Measurements from ENCODE around the gene PLEKHG4B. TPM values are rescaled to one million over a fixed set of nuclear protein-coding genes. Genes with fewer than 3 reads are reported as not detected.

Gene PLEKHG4B
- total and polyA plus RNA-seq, 2 of the 8 experiments (the other 6 are each of a cell fraction or from before 2014, with no cell fraction given), result 31.1 to 43.6 TPM

DNA sequence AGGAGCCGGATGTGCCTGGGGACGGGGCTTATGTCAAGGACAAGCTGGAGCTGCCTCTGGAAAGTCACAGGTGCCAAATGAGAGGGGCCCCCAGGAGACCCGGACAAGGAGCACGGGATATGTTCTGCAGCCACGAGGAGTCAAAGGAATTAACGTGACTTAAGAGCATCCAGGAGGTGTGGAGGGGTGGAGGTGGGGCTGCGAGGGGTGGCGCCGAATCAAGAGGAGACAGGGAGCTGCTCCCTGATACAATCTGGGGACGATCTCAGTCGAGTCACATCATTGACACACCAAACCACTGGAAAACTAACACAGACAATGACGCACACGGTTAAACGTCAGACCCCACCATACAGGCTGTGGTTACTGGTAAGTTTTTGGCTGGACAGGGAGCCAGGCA, 115.6 kb downstream of the PLEKHG4B start:
- TF ChIP-seq TEAD4 (IDR thresholded peaks at IDR 0.05; ENCODE audit: low read depth, low read length), result no peak
- Histone ChIP-seq H3K4me1 (replicated peaks in 1 of 4; ENCODE audit: control insufficient read depth in 3 of 4, insufficient read depth in 4 of 4, low read length in 3 of 4) (no peaks in the 10 kb centered on the region; a peak in 1 of 7 replicates), H3K4ac (replicated peaks; ENCODE audit: insufficient read length, low read depth, low read length) (no peak overlapping the region), H3K4me2 (ENCODE audit: insufficient read depth in 1 of 2, low read depth in 2 of 2, low read length in 2 of 2) (no peak overlapping the region), H2AK5ac (ENCODE audit: low read depth, low read length) (no peak overlapping the region), H2BK120ac (replicated peaks; ENCODE audit: low read depth, low read length) (no peak overlapping the region), H3K9ac (replicated peaks in 1 of 4; ENCODE audit: extremely low read depth in 1 of 4, low read depth in 3 of 4, low read length in 3 of 4) (no peak overlapping the region; a peak in 1 of 7 replicates), H3K23me2 (ENCODE audit: low read depth, low read length) (peaks cover 1% of the 10 kb centered on the region; the same call in 1 of the 2 replicates), H3K4me3 (ENCODE audit: extremely low read depth in 1 of 4, insufficient read depth in 2 of 4, low read depth in 3 of 4, low read length in 4 of 4) (no peak overlapping the region), H4K8ac (ENCODE audit: extremely low read depth, insufficient read depth, low read length) (no peak overlapping the region), H2AFZ (ENCODE audit: low read length) (no peak overlapping the region), H2BK20ac (ENCODE audit: low read length) (no peak overlapping the region), H2BK12ac (ENCODE audit: low read depth, low read length) (no peak overlapping the region), H3K79me1 (ENCODE audit: low read depth, low read length) (no peaks in the 10 kb centered on the region; the same call in 1 of the 2 replicates), H2BK15ac (ENCODE audit: low read length) (no peak overlapping the region), H4K5ac (ENCODE audit: insufficient read length, low read depth, low read length) (no peak overlapping the region), H4K20me1 (replicated peaks in 1 of 2; ENCODE audit: control insufficient read depth in 1 of 2, insufficient read depth in 2 of 2, low read length in 2 of 2) (peaks cover 4 to 26% of the 10 kb centered on the region in 2 experiments), H3K36me3 (ENCODE audit: control insufficient read depth in 2 of 4, insufficient read depth in 4 of 4, low read length in 3 of 4) (peaks cover 2 to 16% (median 10%) of the 10 kb centered on the region in 4 experiments), H2BK5ac (ENCODE audit: low read depth, low read length) (no peak overlapping the region), H3K79me2 (ENCODE audit: control insufficient read depth in 1 of 2, insufficient read depth in 2 of 2, low read length in 2 of 2) (peaks cover 6 to 32% of the 10 kb centered on the region in 2 experiments; a peak in 3 of 4 replicates), H4K91ac (replicated peaks; ENCODE audit: insufficient read length, low read length) (no peak overlapping the region), H3K14ac (ENCODE audit: insufficient read length) (no peak overlapping the region), H3K56ac (replicated peaks; ENCODE audit: insufficient read length, low read depth, low read length) (no peak overlapping the region), H3K23ac (ENCODE audit: insufficient read length) (no peak overlapping the region), H3K27ac (ENCODE audit: low read depth, low read length) (no peak overlapping the region), H3K18ac (ENCODE audit: extremely low read depth, low read length) (no peak overlapping the region), H3K9me3 (ENCODE audit: insufficient read depth in 2 of 2, low read depth in 1 of 2, low read length in 1 of 2) (no peaks in the 10 kb centered on the region), H3K27me3 (replicated peaks in 1 of 4; ENCODE audit: control insufficient read depth in 3 of 4, extremely low read depth in 1 of 4, insufficient read depth in 3 of 4, low read length in 3 of 4) (no peaks in the 10 kb centered on the region)
- DNase-seq (ENCODE audit: low read depth in 1 of 2, low spot score in 2 of 2) (no peak), FAIRE-seq (no peak)
- 88% methylated on average over 14 of the region's 14 CpGs; no CpG with 5 or more reads in 1 of the 2 experiments for WGBS, 2 experiments (ENCODE audit: extremely low coverage in 1 of 2, insufficient coverage in 1 of 2, insufficient read length in 1 of 2, insufficient replicate concordance in 2 of 2, low coverage in 1 of 2, low lambda C conversion rate in 2 of 2, missing lambda C conversion rate in 1 of 2)
- POLR2A ChIA-PET (ENCODE audit: partially characterized antibody), result interaction anchor here (1.0 to 2.1 kb wide), 2 partner anchors 11 to 14 kb away, joined by 4 to 8 read pairs; partner anchors contain the start of genes CCDC127 and SDHA
- CTCF ChIA-PET (ENCODE audit: partially characterized antibody), result interaction anchor here (0.6 to 1.5 kb wide), 4 partner anchors 10 to 226 kb away, joined by 3 to 4 read pairs (median 3); partner anchors contain the start of genes CCDC127 and SDHA
